Measurements from ENCODE around the gene BLM.
A peak's percentile ranks its signal among the peaks of the same experiment; 100 is the strongest.

The BLM gene

GRCh38 chr15:90691982-90692773 is 25.0 kb upstream of the BLM start:
- no peak for DNase-seq

- DNase-seq = no peak
Measured at GRCh38 chr15:90694987-90695386, 22.2 kb upstream of the BLM start.

- DNase-seq = no peak
Measured at GRCh38 chr15:90697175-90697574, 20.0 kb upstream of the BLM start.

- no peak for DNase-seq
Measured at GRCh38 chr15:90698629-90699028, 18.5 kb upstream of the BLM start.

- peak; percentile 94 for DNase-seq
Measured at GRCh38 chr15:90701048-90701447, 16.1 kb upstream of the BLM start.

GRCh38 chr15:90701880-90702630 is 15.1 kb upstream of the BLM start:
- DNase-seq = peak; percentile 55

GRCh38 chr15:90703455-90703854 is 13.7 kb upstream of the BLM start:
- DNase-seq = no peak

- DNase-seq = no peak
Measured at GRCh38 chr15:90705212-90705611, 11.9 kb upstream of the BLM start.

GRCh38 chr15:90706394-90707327 is 10.5 kb upstream of the BLM start:
- DNase-seq = no peak

GRCh38 chr15:90707489-90707888 is 9.7 kb upstream of the BLM start:
- DNase-seq = no peak

GRCh38 chr15:90708516-90708915 is 8.6 kb upstream of the BLM start:
- DNase-seq = no peak

- DNase-seq = no peak
Measured at GRCh38 chr15:90709278-90709677, 7.9 kb upstream of the BLM start.

- DNase-seq = no peak
Measured at GRCh38 chr15:90710436-90711027, 6.6 kb upstream of the BLM start.

- no peak for DNase-seq
Measured at GRCh38 chr15:90711418-90711824, 5.7 kb upstream of the BLM start.

- no peak for DNase-seq
Measured at GRCh38 chr15:90711842-90712241, 5.3 kb upstream of the BLM start.

GRCh38 chr15:90713081-90713480 is 4.1 kb upstream of the BLM start:
- no peak for DNase-seq

- peak; percentile 44 for DNase-seq
Measured at GRCh38 chr15:90716317-90716975, 700 bp upstream of the BLM start.

- DNase-seq = no peak
Measured at GRCh38 chr15:90718232-90718631, 1.1 kb downstream of the BLM start.

- DNase-seq = no peak
Measured at GRCh38 chr15:90720131-90720530, 3.0 kb downstream of the BLM start.

- DNase-seq = peak; percentile 36
Measured at GRCh38 chr15:90729261-90729660, 12.1 kb downstream of the BLM start.

- DNase-seq = no peak
Measured at GRCh38 chr15:90730290-90730689, 13.1 kb downstream of the BLM start.

- DNase-seq = no peak
Measured at GRCh38 chr15:90735923-90736322, 18.8 kb downstream of the BLM start.
